HEK293 (cell line): ENCODE results near the gene KCNJ14.

ENCODE experiments used
- CTCF ChIA-PET: fragments of 350-600 bp; formaldehyde crosslinking; extraction: SDS; loops from one replicate; lab custom pipeline; 2021; ENCODE audit warnings: antibody characterized with exemption; lab: Yijun Ruan, JAX
- POLR2A ChIA-PET: fragments of 300-600 bp; formaldehyde crosslinking; extraction: SDS; loops from one replicate; lab custom pipeline; 2020; ENCODE audit warnings: antibody characterized with exemption, inconsistent platforms; lab: Yijun Ruan, JAX
- H3K27ac ChIP-seq: fragments of 200-500 bp; sonication (Bioruptor generic); 2 replicates; pipeline ENCODE4 v1.5.1; 2014; ENCODE audit warnings: low read depth, low read length, control low read depth, inconsistent platforms; ENCODE audit errors: extremely low read depth
- H3K36me3 ChIP-seq, 2 experiments: fragments of 200-500 bp in 1 of 2; sonication (Bioruptor generic) in 1 of 2; 1 replicate in 1 of 2; 2 replicates in 1 of 2; pipeline ENCODE4 v1.5.1; 2014 to 2017; ENCODE audit warnings: inconsistent platforms in 2 of 2, low read length in 2 of 2; ENCODE audit not compliant: control insufficient read depth in 2 of 2, insufficient read depth in 1 of 2
- H3K4me1 ChIP-seq: fragments of 200-500 bp; sonication (Bioruptor generic); 2 replicates; pipeline ENCODE4 v1.5.1; 2014; ENCODE audit warnings: mild to moderate bottlenecking, low read length, inconsistent platforms; ENCODE audit not compliant: control insufficient read depth, insufficient read depth
- H3K4me3 ChIP-seq: 2 replicates; pipeline ENCODE4 v1.5.1; 2011; ENCODE audit warnings: low read depth, mild to moderate bottlenecking, control low read depth, low read length, moderate library complexity
- H3K9me3 ChIP-seq: fragments of 200-500 bp; sonication (Bioruptor generic); 2 replicates; pipeline ENCODE4 v1.5.1; 2014; ENCODE audit warnings: low read depth, low read length, inconsistent platforms; ENCODE audit not compliant: control insufficient read depth, insufficient read depth
- CTCF ChIP-seq: fragments of 450-650 bp; formaldehyde crosslinking; IDR thresholded peaks from 2 replicates; pipeline ENCODE4 v1.5.1; 2016; ENCODE audit warnings: missing biosample characterization, missing genetic modification characterization
- GLI2 ChIP-seq: fragments of 450-650 bp; formaldehyde crosslinking; IDR thresholded peaks from 2 replicates; pipeline ENCODE4; 2017; ENCODE audit warnings: missing biosample characterization, missing genetic modification characterization, low read depth, borderline replicate concordance
- HOXA7 ChIP-seq: sonication (generic); formaldehyde crosslinking; IDR thresholded peaks from 2 replicates; pipeline ENCODE4 v1.8.1; 2022; ENCODE audit warnings: missing genetic modification reagents, borderline replicate concordance
- IKZF3 ChIP-seq: fragments of 450-650 bp; IDR thresholded peaks from 2 replicates; pipeline ENCODE4 v1.5.0; 2018; ENCODE audit warnings: missing biosample characterization, mild to moderate bottlenecking, missing genetic modification characterization, moderate library complexity
- TSHZ1 ChIP-seq: fragments of 450-650 bp; formaldehyde crosslinking; IDR thresholded peaks from 2 replicates; pipeline ENCODE4 v1.5.1; 2016; ENCODE audit warnings: missing biosample characterization, missing genetic modification characterization, borderline replicate concordance
- ZNF140 ChIP-seq: fragments of 450-650 bp; formaldehyde crosslinking; IDR thresholded peaks from 2 replicates; pipeline ENCODE4 v1.5.1; 2016; ENCODE audit warnings: missing biosample characterization, missing genetic modification characterization
- ZNF274 ChIP-seq, 2 experiments: fragments of 200-500 bp in 1 of 2; fragments of 450-650 bp in 1 of 2; sonication (Bioruptor generic) in 1 of 2; formaldehyde crosslinking in 1 of 2; IDR thresholded peaks; 2 replicates each; pipeline versions ENCODE4 v1.5.1 to v1.6.1; 2014 to 2016; ENCODE audit warnings: borderline replicate concordance in 1 of 2, inconsistent platforms in 1 of 2, low read length in 1 of 2, missing biosample characterization in 1 of 2, missing genetic modification characterization in 1 of 2
- ZNF280C ChIP-seq: fragments of 450-650 bp; formaldehyde crosslinking; IDR thresholded peaks from 2 replicates; pipeline ENCODE4 v1.5.1; 2016; ENCODE audit warnings: missing biosample characterization, missing genetic modification characterization
- ZNF302 ChIP-seq: fragments of 450-650 bp; formaldehyde crosslinking; IDR thresholded peaks from 2 replicates; pipeline ENCODE4 v1.5.1; 2016; ENCODE audit warnings: missing biosample characterization, missing genetic modification characterization, low read depth
- ZNF391 ChIP-seq: fragments of 450-650 bp; formaldehyde crosslinking; IDR thresholded peaks from 2 replicates; pipeline ENCODE4 v1.5.1; 2016; ENCODE audit warnings: low read depth, missing biosample characterization, missing genetic modification characterization, borderline replicate concordance
- ZNF473 ChIP-seq: fragments of 450-650 bp; formaldehyde crosslinking; IDR thresholded peaks from 2 replicates; pipeline ENCODE4 v1.5.1; 2017; ENCODE audit warnings: missing biosample characterization, missing genetic modification characterization
- ZNF621 ChIP-seq: fragments of 450-650 bp; formaldehyde crosslinking; IDR thresholded peaks from 2 replicates; pipeline ENCODE4 v1.5.1; 2017; ENCODE audit warnings: missing biosample characterization, missing genetic modification characterization
- ZNF629 ChIP-seq: fragments of 450-650 bp; formaldehyde crosslinking; IDR thresholded peaks from 2 replicates; pipeline ENCODE4 v1.5.1; 2017; ENCODE audit warnings: missing biosample characterization, missing genetic modification characterization
- ZNF704 ChIP-seq: fragments of 450-650 bp; formaldehyde crosslinking; IDR thresholded peaks from 2 replicates; pipeline ENCODE4 v1.5.1; 2016; ENCODE audit warnings: missing biosample characterization, missing genetic modification characterization
- ZSCAN30 ChIP-seq: fragments of 450-650 bp; IDR thresholded peaks from 2 replicates; pipeline ENCODE4 v1.5.1; 2018; ENCODE audit warnings: missing biosample characterization, mild to moderate bottlenecking, missing genetic modification characterization, moderate library complexity

Gene KCNJ14

GRCh38 chr19:48428670-48429069 lies 26.7 kb upstream of the KCNJ14 start:
- no peaks in the 10 kb centered on the region for H3K9me3 ChIP-seq
- H3K27ac ChIP-seq, result no peak overlapping the region
- H3K4me3 ChIP-seq, result no peak overlapping the region
- H3K4me1 ChIP-seq, result peaks cover 4% of the 10 kb centered on the region; the same call in 1 of the 2 replicates
- CTCF ChIA-PET, result interaction anchor here (0.5 to 0.7 kb wide), 2 partner anchors 23 to 563 kb away, joined by 3 to 4 read pairs; no protein-coding TSS in a partner anchor
- TF ChIP-seq TSHZ1 (tag by site-specific recombination) (no peak), ZNF629 (tag by site-specific recombination) (no peak), GLI2 (tag by site-specific recombination) (no peak), ZSCAN30 (tag by site-specific recombination) (no peak), ZNF704 (tag by site-specific recombination) (no peak), ZNF280C (tag by site-specific recombination) (no peak), IKZF3 (no peak), ZNF140 (tag by site-specific recombination) (no peak), HOXA7 (CRISPR knock-in tag) (no peak), CTCF (tag by site-specific recombination) (no peak)
- TF ChIP-seq, all 188 proteins: peak for 0
- POLR2A ChIA-PET, result no interaction called here
- no peaks in the 10 kb centered on the region for H3K36me3 ChIP-seq

- Histone ChIP-seq H3K9me3 (no peaks in the 10 kb centered on the region), H3K36me3 (no peaks in the 10 kb centered on the region), H3K4me3 (no peak overlapping the region), H3K27ac (no peak overlapping the region), H3K4me1 (no peaks in the 10 kb centered on the region)
- TF ChIP-seq ZNF473 (tag by site-specific recombination) (no peak), ZNF391 (tag by site-specific recombination) (no peak), ZNF302 (tag by site-specific recombination) (no peak), ZNF621 (tag by site-specific recombination) (no peak), ZNF274 (IDR thresholded peaks at IDR 0.05; ENCODE audit: low read length) (no peak), ZNF274 (tag by site-specific recombination; IDR thresholded peaks at IDR 0.05; ENCODE audit: borderline replicate concordance) (no peak)
- CTCF ChIA-PET, result interaction anchor here (1.0 kb wide), 1 partner anchor 119 kb away, joined by 3 read pairs; no protein-coding TSS in a partner anchor
- POLR2A ChIA-PET, result interaction anchor here (0.8 kb wide), 1 partner anchor 20 kb away, joined by 3 read pairs; no protein-coding TSS in a partner anchor
These were observed 22.0 kb upstream of the KCNJ14 start for GRCh38 chr19:48433337-48433736.
